PC-3 (cell line): Measurements from ENCODE around the gene TYRO3. TPM values are rescaled to one million over a fixed set of nuclear protein-coding genes. Genes with fewer than 3 reads are reported as not detected.
"Not testable (repeated sequence)": the region's sequence is repeated elsewhere in the genome, so short reads cannot be mapped to it uniquely, and the experiment has no call there.

ENCODE experiments used
- ATAC-seq: fragments of 200-7000 bp; cut with Tn5 transposase; 2 replicates; pipeline ENCODE4 v1.9.1; 2020; ENCODE audit warnings: mild to moderate bottlenecking, moderate library complexity
- BruUV-seq: library from RNA; stranded (reverse); fragments of 400-500 nt; replicated peaks from 2 replicates; lab custom pipeline; 2021; lab: Mats Ljungman, UMichigan
- CTCF ChIA-PET: fragments of 300-600 bp; sonication (Branson Sonifier 250); formaldehyde crosslinking; loops from one replicate; lab custom pipeline; 2022; ENCODE audit warnings: antibody characterized with exemption; lab: Charles Lee
- POLR2A ChIA-PET: fragments of 300-600 bp; sonication (Branson Sonifier 250); formaldehyde crosslinking; loops from one replicate; lab custom pipeline; 2022; ENCODE audit warnings: antibody characterized with exemption; ENCODE audit not compliant: unreplicated experiment; lab: Charles Lee
- DNase-seq: peaks from one replicate; pipeline ENCODE4 v3.0.0-alpha.2; 2015
- H2AFZ ChIP-seq: fragments of 300-600 bp; sonication (generic); 2 replicates; pipeline ENCODE4 v1.6.0; 2016; ENCODE audit warnings: antibody characterized with exemption, low read length
- H3F3A ChIP-seq: fragments of 300-600 bp; sonication (generic); one replicate; pipeline ENCODE4 v1.6.0; 2017; ENCODE audit warnings: antibody characterized with exemption, low read length, control low read depth, mild to moderate bottlenecking; ENCODE audit not compliant: unreplicated experiment
- H3K27ac ChIP-seq: fragments of 300-600 bp; sonication (generic); 2 replicates; pipeline ENCODE4 v1.5.1; 2016; ENCODE audit warnings: mild to moderate bottlenecking, low read length
- H3K27me3 ChIP-seq: fragments of 300-600 bp; sonication (generic); 2 replicates; pipeline ENCODE4 v1.6.1; 2016; ENCODE audit warnings: low read length, mixed read lengths
- H3K36me3 ChIP-seq: fragments of 300-600 bp; sonication (generic); 2 replicates; pipeline ENCODE4 v1.6.1; 2016; ENCODE audit warnings: low read depth, mixed run types, low read length, mixed read lengths
- H3K4me1 ChIP-seq: fragments of 300-600 bp; sonication (generic); 2 replicates; pipeline ENCODE4 v1.5.1; 2016; ENCODE audit warnings: low read length; ENCODE audit not compliant: insufficient read depth
- H3K4me2 ChIP-seq: fragments of 300-600 bp; sonication (generic); 2 replicates; pipeline ENCODE4 v1.6.0; 2016; ENCODE audit warnings: low read length
- H3K4me3 ChIP-seq: fragments of 300-600 bp; sonication (generic); 2 replicates; pipeline ENCODE4 v1.5.1; 2016; ENCODE audit warnings: mild to moderate bottlenecking, low read length, mixed read lengths
- H3K79me2 ChIP-seq: fragments of 300-600 bp; sonication (generic); 2 replicates; pipeline ENCODE4 v1.6.1; 2017; ENCODE audit warnings: low read length, mixed read lengths
- H3K9ac ChIP-seq: fragments of 300-600 bp; sonication (generic); 2 replicates; pipeline ENCODE4 v1.6.0; 2016; ENCODE audit warnings: mild to moderate bottlenecking, low read length
- H3K9me2 ChIP-seq: fragments of 300-600 bp; sonication (generic); replicated peaks from 2 replicates; pipeline ENCODE4 v1.6.1; 2016; ENCODE audit warnings: mixed run types, low read length, mixed read lengths
- H3K9me3 ChIP-seq: fragments of 300-600 bp; sonication (generic); 2 replicates; pipeline ENCODE4 v1.6.1; 2016; ENCODE audit warnings: low read length, mixed read lengths
- H4K20me1 ChIP-seq: fragments of 300-600 bp; sonication (generic); 2 replicates; pipeline ENCODE4 v1.6.1; 2016; ENCODE audit warnings: low read length, mixed read lengths
- EZH2 ChIP-seq: fragments of 300-600 bp; sonication (generic); IDR thresholded peaks from one replicate; pipeline ENCODE4 v1.6.1; 2017; ENCODE audit warnings: antibody characterized with exemption, mild to moderate bottlenecking, low read length; ENCODE audit not compliant: unreplicated experiment
- EZH2phosphoT487 ChIP-seq: fragments of 300-600 bp; sonication (generic); IDR thresholded peaks from 2 replicates; pipeline ENCODE4 v1.6.1; 2018; ENCODE audit warnings: mild to moderate bottlenecking, antibody characterized with exemption, low read length, borderline replicate concordance
- intact Hi-C: fragments of 100-400 bp; cut with micrococcal nuclease; formaldehyde crosslinking; loops from 2 replicates; pipeline ENCODE4 v1.9.0; 2023
- total RNA-seq: library from RNA; depleted of rRNA; stranded (reverse); fragments of >200 nt; gene quantifications from 2 replicates; pipeline ENCODE4 v1.2.3, GENCODE V29; 2014
- TF ChIP-seq, protein P1 (sequence below): fragments of 300-600 bp; sonication (generic); conservative IDR thresholded peaks from 2 replicates; pipeline ENCODE4 v1.5.1; 2017; ENCODE audit warnings: antibody characterized with exemption, low read depth, mild to moderate bottlenecking, low read length

The TYRO3 gene
- total RNA-seq, 1 experiment from 2014 or later, result 23.5 TPM

DNA sequence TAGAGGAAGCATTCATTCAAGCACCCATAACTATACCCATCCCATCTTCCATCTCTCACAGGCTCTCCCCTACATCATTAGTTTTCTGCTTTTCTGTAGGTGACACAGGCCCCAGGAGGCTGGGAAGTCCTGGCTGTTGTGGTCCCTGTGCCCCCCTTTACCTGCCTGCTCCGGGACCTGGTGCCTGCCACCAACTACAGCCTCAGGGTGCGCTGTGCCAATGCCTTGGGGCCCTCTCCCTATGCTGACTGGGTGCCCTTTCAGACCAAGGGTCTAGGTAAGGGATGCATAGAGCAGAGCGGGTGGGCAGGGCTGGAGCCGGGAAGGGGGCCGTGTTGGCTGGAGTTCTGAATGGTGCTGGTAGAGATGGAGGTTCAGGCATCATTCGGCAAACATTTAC lies 8.2 kb downstream of the TYRO3 start:
- H3K36me3 ChIP-seq, result no peaks in the 10 kb centered on the region
- ChIA-PET CTCF (no interaction called here), POLR2A (no interaction called here)
- no peaks in the 10 kb centered on the region for H3K9me2 ChIP-seq
- intact Hi-C loops, result no loop called here
- no peak overlapping the region for H3K9ac ChIP-seq
- no peak overlapping the region for H3K27ac ChIP-seq
- H3K4me1 ChIP-seq, result no peaks in the 10 kb centered on the region
- ATAC-seq, result no peak
- no TSS peak for BruUV-seq
- H3K4me3 ChIP-seq, result no peak overlapping the region
- H4K20me1 ChIP-seq, result no peaks in the 10 kb centered on the region
- no peaks in the 10 kb centered on the region for H3K27me3 ChIP-seq
- no peak overlapping the region for H3K4me2 ChIP-seq
- no peak for DNase-seq
- TF ChIP-seq, protein P1, sequence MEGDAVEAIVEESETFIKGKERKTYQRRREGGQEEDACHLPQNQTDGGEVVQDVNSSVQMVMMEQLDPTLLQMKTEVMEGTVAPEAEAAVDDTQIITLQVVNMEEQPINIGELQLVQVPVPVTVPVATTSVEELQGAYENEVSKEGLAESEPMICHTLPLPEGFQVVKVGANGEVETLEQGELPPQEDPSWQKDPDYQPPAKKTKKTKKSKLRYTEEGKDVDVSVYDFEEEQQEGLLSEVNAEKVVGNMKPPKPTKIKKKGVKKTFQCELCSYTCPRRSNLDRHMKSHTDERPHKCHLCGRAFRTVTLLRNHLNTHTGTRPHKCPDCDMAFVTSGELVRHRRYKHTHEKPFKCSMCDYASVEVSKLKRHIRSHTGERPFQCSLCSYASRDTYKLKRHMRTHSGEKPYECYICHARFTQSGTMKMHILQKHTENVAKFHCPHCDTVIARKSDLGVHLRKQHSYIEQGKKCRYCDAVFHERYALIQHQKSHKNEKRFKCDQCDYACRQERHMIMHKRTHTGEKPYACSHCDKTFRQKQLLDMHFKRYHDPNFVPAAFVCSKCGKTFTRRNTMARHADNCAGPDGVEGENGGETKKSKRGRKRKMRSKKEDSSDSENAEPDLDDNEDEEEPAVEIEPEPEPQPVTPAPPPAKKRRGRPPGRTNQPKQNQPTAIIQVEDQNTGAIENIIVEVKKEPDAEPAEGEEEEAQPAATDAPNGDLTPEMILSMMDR, result no peak
- TF ChIP-seq EZH2 (no peak), EZH2phosphoT487 (no peak)
- H3K79me2 ChIP-seq, result no peaks in the 10 kb centered on the region
- no peaks in the 10 kb centered on the region for H3K9me3 ChIP-seq
- H2AFZ ChIP-seq, result no peak overlapping the region
- H3F3A ChIP-seq, result no peaks in the 10 kb centered on the region

DNA sequence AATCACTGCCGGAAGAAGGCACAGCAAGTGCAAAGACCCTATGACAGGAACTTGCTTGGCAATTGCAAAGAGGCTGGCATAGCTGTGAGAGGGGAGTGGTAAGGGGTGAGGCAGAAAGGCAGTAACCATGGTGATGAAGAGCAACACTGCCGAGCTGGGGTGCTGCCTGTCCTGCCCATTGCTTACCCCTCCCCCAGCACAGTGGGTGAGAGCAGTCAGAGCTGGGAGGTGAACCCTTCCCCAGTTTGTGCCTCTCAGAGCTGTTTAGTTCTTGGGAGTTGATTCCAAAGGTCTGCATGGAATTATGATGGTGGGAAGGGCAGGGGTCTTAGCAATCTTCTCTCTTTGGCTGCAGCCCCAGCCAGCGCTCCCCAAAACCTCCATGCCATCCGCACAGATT lies 8.8 kb downstream of the TYRO3 start:
- H2AFZ ChIP-seq, result no peak overlapping the region
- POLR2A ChIA-PET, result no interaction called here
- H3K79me2 ChIP-seq, result no peaks in the 10 kb centered on the region
- H3K27ac ChIP-seq, result no peak overlapping the region
- ATAC-seq (no peak), DNase-seq (no peak)
- H3F3A ChIP-seq, result no peaks in the 10 kb centered on the region
- no TSS peak for BruUV-seq
- no peak overlapping the region for H3K4me3 ChIP-seq
- H3K4me2 ChIP-seq, result no peak overlapping the region
- intact Hi-C loops, result no loop called here
- no peak overlapping the region for H3K9ac ChIP-seq
- H3K27me3 ChIP-seq, result no peaks in the 10 kb centered on the region
- no peaks in the 10 kb centered on the region for H3K4me1 ChIP-seq
- no peak for TF ChIP-seq EZH2
- TF ChIP-seq EZH2phosphoT487, result no peak
- TF ChIP-seq, protein P1, result no peak
- no peaks in the 10 kb centered on the region for H3K9me2 ChIP-seq
- CTCF ChIA-PET, result no interaction called here
- H3K9me3 ChIP-seq, result no peaks in the 10 kb centered on the region
- H4K20me1 ChIP-seq, result no peaks in the 10 kb centered on the region
- no peaks in the 10 kb centered on the region for H3K36me3 ChIP-seq

DNA sequence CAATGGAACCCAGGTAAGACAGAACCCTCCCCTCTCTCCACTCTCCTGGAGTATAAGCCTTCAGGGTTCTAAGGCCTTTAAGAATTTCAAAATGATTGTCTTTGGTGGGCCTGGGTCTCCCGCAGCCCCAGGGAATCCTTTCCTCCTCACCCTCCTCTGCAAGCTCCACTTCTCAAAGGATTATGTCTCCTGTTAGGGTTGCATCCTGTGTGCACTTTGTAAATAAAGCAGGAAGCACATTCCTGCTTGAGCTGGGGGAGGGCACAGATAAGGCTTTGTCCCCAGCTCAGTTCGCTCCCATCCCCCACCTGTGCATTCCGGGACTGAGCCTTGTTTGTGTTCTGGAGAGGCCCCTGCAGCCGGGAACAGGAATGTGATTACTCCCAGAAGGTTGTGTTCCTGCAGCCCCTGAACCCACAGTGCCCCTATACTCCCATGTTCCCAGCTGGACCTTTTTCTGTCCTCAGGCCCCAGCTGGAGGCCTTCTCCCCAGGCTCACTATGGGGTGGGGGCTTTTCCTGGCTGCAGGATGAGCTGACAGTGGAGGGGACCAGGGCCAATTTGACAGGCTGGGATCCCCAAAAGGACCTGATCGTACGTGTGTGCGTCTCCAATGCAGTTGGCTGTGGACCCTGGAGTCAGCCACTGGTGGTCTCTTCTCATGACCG lies 9.5 kb downstream of the TYRO3 start:
- H3K9me2 ChIP-seq, result no peaks in the 10 kb centered on the region
- no TSS peak for BruUV-seq
- no peak overlapping the region for H3K4me2 ChIP-seq
- no peaks in the 10 kb centered on the region for H4K20me1 ChIP-seq
- DNase-seq, result no peak
- H2AFZ ChIP-seq, result no peak overlapping the region
- no peaks in the 10 kb centered on the region for H3K9me3 ChIP-seq
- POLR2A ChIA-PET, result no interaction called here
- H3K4me3 ChIP-seq, result no peak overlapping the region
- H3K79me2 ChIP-seq, result no peaks in the 10 kb centered on the region
- 0 out of 2 replicates have a peak, but pooled peaks cover 2% of the 10 kb centered on the region for H3K36me3 ChIP-seq
- H3K27ac ChIP-seq, result no peak overlapping the region
- ATAC-seq, result no peak
- H3F3A ChIP-seq, result no peaks in the 10 kb centered on the region
- no peak overlapping the region for H3K9ac ChIP-seq
- intact Hi-C loops, result no loop called here
- TF ChIP-seq EZH2, result no peak
- TF ChIP-seq, protein P1, result no peak
- no peak for TF ChIP-seq EZH2phosphoT487
- CTCF ChIA-PET, result no interaction called here
- H3K27me3 ChIP-seq, result no peaks in the 10 kb centered on the region
- H3K4me1 ChIP-seq, result no peaks in the 10 kb centered on the region

DNA sequence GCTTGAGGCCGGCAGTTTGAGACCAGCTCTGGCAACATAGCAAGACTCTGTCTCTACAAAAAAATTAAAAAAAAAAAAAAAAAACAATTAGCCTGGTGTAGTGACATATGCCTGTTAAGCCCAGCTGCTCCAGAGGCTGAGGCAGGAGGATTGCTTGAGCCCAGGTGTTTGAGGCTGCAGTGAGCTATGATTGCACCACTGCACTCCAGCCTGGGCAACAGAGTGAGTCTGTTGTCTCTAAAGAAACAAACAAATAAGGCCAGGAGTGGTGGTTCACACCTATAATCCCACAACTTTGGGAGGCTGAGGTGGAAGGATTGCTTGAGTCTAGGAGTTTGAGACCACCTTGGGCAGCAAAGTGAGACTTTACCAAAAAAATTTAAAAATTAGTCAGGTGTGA lies 10.2 kb downstream of the TYRO3 start:
- H3K4me1 ChIP-seq, POLR2A ChIA-PET, H3K9ac ChIP-seq, H3K9me3 ChIP-seq, intact Hi-C loops, H3K27me3 ChIP-seq, H3K4me3 ChIP-seq, ATAC-seq, H3K4me2 ChIP-seq, H2AFZ ChIP-seq, BruUV-seq, H3F3A ChIP-seq, DNase-seq, H3K9me2 ChIP-seq, H3K36me3 ChIP-seq, H4K20me1 ChIP-seq, CTCF ChIA-PET, H3K27ac ChIP-seq, H3K79me2 ChIP-seq: not testable (repeated sequence)
